ENCODE data around the gene MBNL2. TPM values are rescaled to one million over a fixed set of nuclear protein-coding genes. Genes with fewer than 3 reads are reported as not detected.
A peak's percentile ranks its signal among the peaks of the same experiment; 100 is the strongest.

The MBNL2 gene
- total and polyA plus RNA-seq, 2 of the 13 experiments (the other 11 are each of a cell fraction or from before 2014, with no cell fraction given), result 30.8 to 59.0 TPM

- no peak for TF ChIP-seq FOXA3 (CRISPR knock-in tag; IDR thresholded peaks at IDR 0.05)
- no peak for TF ChIP-seq ARNT2 (CRISPR knock-in tag; IDR thresholded peaks at IDR 0.05; ENCODE audit: low read depth)
- no peak for TF ChIP-seq CBX5 (CRISPR knock-in tag; IDR thresholded peaks at IDR 0.05; ENCODE audit: borderline replicate concordance)
- TF ChIP-seq TMF1 (CRISPR knock-in tag; IDR thresholded peaks at IDR 0.05; ENCODE audit: low read depth), result no peak
- no peak for TF ChIP-seq ZNF609 (CRISPR knock-in tag; IDR thresholded peaks at IDR 0.05; ENCODE audit: borderline replicate concordance)
- no peak for TF ChIP-seq TOPORS (CRISPR knock-in tag; IDR thresholded peaks at IDR 0.05)
- TF ChIP-seq KDM3A (CRISPR knock-in tag; IDR thresholded peaks at IDR 0.05; ENCODE audit: low read depth), result no peak
- TF ChIP-seq, protein P1, sequence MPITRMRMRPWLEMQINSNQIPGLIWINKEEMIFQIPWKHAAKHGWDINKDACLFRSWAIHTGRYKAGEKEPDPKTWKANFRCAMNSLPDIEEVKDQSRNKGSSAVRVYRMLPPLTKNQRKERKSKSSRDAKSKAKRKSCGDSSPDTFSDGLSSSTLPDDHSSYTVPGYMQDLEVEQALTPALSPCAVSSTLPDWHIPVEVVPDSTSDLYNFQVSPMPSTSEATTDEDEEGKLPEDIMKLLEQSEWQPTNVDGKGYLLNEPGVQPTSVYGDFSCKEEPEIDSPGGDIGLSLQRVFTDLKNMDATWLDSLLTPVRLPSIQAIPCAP (CRISPR knock-in tag; IDR thresholded peaks at IDR 0.05; ENCODE audit: low read depth), result no peak
- TF ChIP-seq ZNF580 (CRISPR knock-in tag; IDR thresholded peaks at IDR 0.05; ENCODE audit: borderline replicate concordance, low read depth), result no peak
- TF ChIP-seq GATAD1 (CRISPR knock-in tag; IDR thresholded peaks at IDR 0.05), result no peak
- TF ChIP-seq PHF5A (CRISPR knock-in tag; IDR thresholded peaks at IDR 0.05; ENCODE audit: low read depth, unreplicated experiment), result no peak
- TF ChIP-seq ZKSCAN1 (IDR thresholded peaks at IDR 0.05; ENCODE audit: low read length), result no peak
- peak; percentile 67; the same call in 1 of the 2 replicates for TF ChIP-seq POGZ (CRISPR knock-in tag; IDR thresholded peaks at IDR 0.05)
- TF ChIP-seq FOXJ3 (CRISPR knock-in tag; IDR thresholded peaks at IDR 0.05; ENCODE audit: borderline replicate concordance), result no peak
- TF ChIP-seq ZNF260 (CRISPR knock-in tag; IDR thresholded peaks at IDR 0.05; ENCODE audit: borderline replicate concordance, low read depth), result no peak
- TF ChIP-seq, protein P2, sequence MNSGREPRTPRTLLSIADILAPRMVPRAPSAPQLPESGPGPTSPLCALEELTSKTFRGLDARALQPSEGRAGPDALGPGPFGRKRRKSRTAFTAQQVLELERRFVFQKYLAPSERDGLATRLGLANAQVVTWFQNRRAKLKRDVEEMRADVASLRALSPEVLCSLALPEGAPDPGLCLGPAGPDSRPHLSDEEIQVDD (CRISPR knock-in tag; IDR thresholded peaks at IDR 0.05; ENCODE audit: borderline replicate concordance), result no peak
- TF ChIP-seq BRCA1 (CRISPR knock-in tag; IDR thresholded peaks at IDR 0.05), result no peak
- TF ChIP-seq, protein P3, sequence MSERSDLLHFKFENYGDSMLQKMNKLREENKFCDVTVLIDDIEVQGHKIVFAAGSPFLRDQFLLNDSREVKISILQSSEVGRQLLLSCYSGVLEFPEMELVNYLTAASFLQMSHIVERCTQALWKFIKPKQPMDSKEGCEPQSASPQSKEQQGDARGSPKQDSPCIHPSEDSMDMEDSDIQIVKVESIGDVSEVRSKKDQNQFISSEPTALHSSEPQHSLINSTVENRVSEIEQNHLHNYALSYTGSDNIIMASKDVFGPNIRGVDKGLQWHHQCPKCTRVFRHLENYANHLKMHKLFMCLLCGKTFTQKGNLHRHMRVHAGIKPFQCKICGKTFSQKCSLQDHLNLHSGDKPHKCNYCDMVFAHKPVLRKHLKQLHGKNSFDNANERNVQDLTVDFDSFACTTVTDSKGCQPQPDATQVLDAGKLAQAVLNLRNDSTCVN (CRISPR knock-in tag; IDR thresholded peaks at IDR 0.05; ENCODE audit: borderline replicate concordance), result no peak
- TF ChIP-seq, protein P4, sequence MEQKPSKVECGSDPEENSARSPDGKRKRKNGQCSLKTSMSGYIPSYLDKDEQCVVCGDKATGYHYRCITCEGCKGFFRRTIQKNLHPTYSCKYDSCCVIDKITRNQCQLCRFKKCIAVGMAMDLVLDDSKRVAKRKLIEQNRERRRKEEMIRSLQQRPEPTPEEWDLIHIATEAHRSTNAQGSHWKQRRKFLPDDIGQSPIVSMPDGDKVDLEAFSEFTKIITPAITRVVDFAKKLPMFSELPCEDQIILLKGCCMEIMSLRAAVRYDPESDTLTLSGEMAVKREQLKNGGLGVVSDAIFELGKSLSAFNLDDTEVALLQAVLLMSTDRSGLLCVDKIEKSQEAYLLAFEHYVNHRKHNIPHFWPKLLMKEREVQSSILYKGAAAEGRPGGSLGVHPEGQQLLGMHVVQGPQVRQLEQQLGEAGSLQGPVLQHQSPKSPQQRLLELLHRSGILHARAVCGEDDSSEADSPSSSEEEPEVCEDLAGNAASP (CRISPR knock-in tag; IDR thresholded peaks at IDR 0.05; ENCODE audit: borderline replicate concordance), result no peak
- 0 out of 2 replicates have a peak, but pooled peaks have one; percentile 22 for TF ChIP-seq RCOR2 (CRISPR knock-in tag; IDR thresholded peaks at IDR 0.05)
- TF ChIP-seq RORA (CRISPR knock-in tag; IDR thresholded peaks at IDR 0.05), result no peak
- no peak for TF ChIP-seq HNRNPK (IDR thresholded peaks at IDR 0.05; ENCODE audit: low read depth, low read length, poor library complexity, severe bottlenecking)
Observed at GRCh38 chr13:97288486-97288900, 66.4 kb downstream of the MBNL2 start (continued).
